Astrocyte (in vitro differentiated cells and primary cell): ENCODE results near the gene ENTPD8. TPM values are rescaled to one million over a fixed set of nuclear protein-coding genes. Genes with fewer than 3 reads are reported as not detected.

Experiments
- DNase-seq: peaks from one replicate; pipeline ENCODE4 v3.0.0-alpha.2; 2010; ENCODE audit warnings: low read depth
- FAIRE-seq: peaks from 2 replicates; lab custom pipeline; 2011; peaks lifted over from hg19 to GRCh38; lab: Jason Lieb, UNC
- H2AFZ ChIP-seq: 2 replicates; pipeline ENCODE4 v1.6.0; 2012; ENCODE audit warnings: low read depth, low read length, inconsistent platforms
- H3K27ac ChIP-seq: 2 replicates; pipeline ENCODE4 v1.5.1; 2011; ENCODE audit warnings: low read depth, low read length, inconsistent platforms
- H3K27me3 ChIP-seq: 2 replicates; pipeline ENCODE4 v1.6.0; 2011; ENCODE audit warnings: low read length, inconsistent platforms; ENCODE audit not compliant: insufficient read depth
- H3K36me3 ChIP-seq: 2 replicates; pipeline ENCODE4 v1.5.1; 2011; ENCODE audit warnings: low read length, inconsistent platforms; ENCODE audit not compliant: insufficient read depth
- H3K4me1 ChIP-seq: 2 replicates; pipeline ENCODE4 v1.5.1; 2011; ENCODE audit warnings: low read length, inconsistent platforms; ENCODE audit not compliant: insufficient read depth
- H3K4me2 ChIP-seq: 2 replicates; pipeline ENCODE4 v1.6.0; 2012; ENCODE audit warnings: low read length, inconsistent platforms
- H3K4me3 ChIP-seq: 2 replicates; pipeline ENCODE4 v1.5.1; 2011; ENCODE audit warnings: low read depth, mild to moderate bottlenecking, low read length, inconsistent platforms; ENCODE audit not compliant: insufficient read depth
- H3K79me2 ChIP-seq: 2 replicates; pipeline ENCODE4 v1.6.0; 2012; ENCODE audit warnings: mild to moderate bottlenecking, low read length, inconsistent platforms; ENCODE audit not compliant: insufficient read depth
- H3K9ac ChIP-seq: 2 replicates; pipeline ENCODE4 v1.6.0; 2012; ENCODE audit warnings: mild to moderate bottlenecking, low read length, inconsistent platforms
- H3K9me3 ChIP-seq: 2 replicates; pipeline ENCODE4 v1.5.1; 2012; ENCODE audit warnings: low read depth, mild to moderate bottlenecking, low read length, inconsistent platforms; ENCODE audit not compliant: insufficient read depth
- H4K20me1 ChIP-seq: 2 replicates; pipeline ENCODE4 v1.6.0; 2012; ENCODE audit warnings: low read length, inconsistent platforms; ENCODE audit not compliant: insufficient read depth
- H3K27ac Mint-ChIP-seq: one replicate; pipeline ENCODE4 v1.8.0; 2021; ENCODE audit warnings: mild to moderate bottlenecking, mixed read lengths; ENCODE audit not compliant: unreplicated experiment
- H3K27me3 Mint-ChIP-seq: one replicate; pipeline ENCODE4 v1.8.0; 2021; ENCODE audit warnings: low read depth, mixed read lengths; ENCODE audit not compliant: unreplicated experiment
- H3K36me3 Mint-ChIP-seq: one replicate; pipeline ENCODE4 v1.8.0; 2021; ENCODE audit warnings: low read depth, mixed read lengths; ENCODE audit not compliant: unreplicated experiment
- H3K4me1 Mint-ChIP-seq: one replicate; pipeline ENCODE4 v1.8.0; 2021; ENCODE audit warnings: low read depth, mixed read lengths; ENCODE audit not compliant: unreplicated experiment
- H3K4me3 Mint-ChIP-seq: one replicate; pipeline ENCODE4 v1.8.0; 2021; ENCODE audit warnings: mild to moderate bottlenecking, moderate library complexity, mixed read lengths; ENCODE audit not compliant: unreplicated experiment
- H3K9me3 Mint-ChIP-seq: one replicate; pipeline ENCODE4 v1.8.0; 2021; ENCODE audit warnings: mild to moderate bottlenecking, mixed read lengths; ENCODE audit not compliant: unreplicated experiment
- CTCF ChIP-seq: IDR thresholded peaks from 2 replicates; pipeline ENCODE4 v1.5.1; 2011; ENCODE audit warnings: low read depth, mild to moderate bottlenecking, inconsistent platforms, low read length, moderate library complexity; ENCODE audit not compliant: insufficient read depth
- EZH2 ChIP-seq: IDR thresholded peaks from 2 replicates; pipeline ENCODE4 v1.6.1; 2012; ENCODE audit warnings: mild to moderate bottlenecking, low read length, inconsistent platforms; ENCODE audit not compliant: insufficient read depth
- total RNA-seq: library from RNA; stranded (reverse); gene quantifications from 2 replicates; pipeline ENCODE4 v1.2.1, GENCODE V29; 2021

Gene ENTPD8
- total RNA-seq, 1 donor from 2014 or later: 0.11 TPM

- Histone ChIP-seq H3K27me3 (no peaks in the 10 kb centered on the region), H3K4me1 (peaks cover 9% of the 10 kb centered on the region), H3K36me3 (peaks cover 3% of the 10 kb centered on the region), H4K20me1 (peaks cover 26% of the 10 kb centered on the region), H3K4me2 (no peak overlapping the region), H3K9ac (no peak overlapping the region), H3K4me3 (no peak overlapping the region), H3K27ac (no peak overlapping the region), H3K9me3 (no peaks in the 10 kb centered on the region), H3K79me2 (no peaks in the 10 kb centered on the region), H2AFZ (no peak overlapping the region)
- TF ChIP-seq CTCF: no peak
- TF ChIP-seq EZH2: no peak
- FAIRE-seq: no peak
- Mint-ChIP-seq H3K27me3 (peaks cover 1% of the 10 kb centered on the region), H3K36me3 (peaks cover 4% of the 10 kb centered on the region), H3K27ac (no peak overlapping the region), H3K4me1 (peaks cover 2% of the 10 kb centered on the region), H3K4me3 (no peak overlapping the region), H3K9me3 (no peaks in the 10 kb centered on the region)
- no peak for DNase-seq
Observed at GRCh38 chr9:137449931-137450538, 8.9 kb upstream of the ENTPD8 start.

GRCh38 chr9:137449081-137449844 is 8.1 kb upstream of the ENTPD8 start:
- no peak for TF ChIP-seq EZH2
- H3K4me3 ChIP-seq: no peak overlapping the region
- no peaks in the 10 kb centered on the region for H3K9me3 ChIP-seq
- Mint-ChIP-seq H3K9me3 (no peaks in the 10 kb centered on the region), H3K27ac (no peak overlapping the region), H3K4me1 (peaks cover 2% of the 10 kb centered on the region), H3K36me3 (peaks cover 4% of the 10 kb centered on the region), H3K4me3 (no peak overlapping the region), H3K27me3 (peaks cover 1% of the 10 kb centered on the region)
- H3K36me3 ChIP-seq: peaks cover 3% of the 10 kb centered on the region
- peaks cover under 1% of the 10 kb centered on the region for H3K4me1 ChIP-seq
- DNase-seq: no peak
- no peak overlapping the region for H3K4me2 ChIP-seq
- no peak overlapping the region for H3K27ac ChIP-seq
- H2AFZ ChIP-seq: no peak overlapping the region
- H3K27me3 ChIP-seq: no peaks in the 10 kb centered on the region
- FAIRE-seq: no peak
- no peak overlapping the region for H3K9ac ChIP-seq
- H4K20me1 ChIP-seq: peaks cover 19% of the 10 kb centered on the region
- H3K79me2 ChIP-seq: no peaks in the 10 kb centered on the region

GRCh38 chr9:137448602-137448962 is 7.4 kb upstream of the ENTPD8 start:
- Mint-ChIP-seq H3K27me3 (peaks cover 1% of the 10 kb centered on the region), H3K4me3 (no peak overlapping the region), H3K9me3 (no peaks in the 10 kb centered on the region), H3K4me1 (peaks cover 2% of the 10 kb centered on the region), H3K36me3 (peaks cover 2% of the 10 kb centered on the region), H3K27ac (no peak overlapping the region)
- peaks cover 18% of the 10 kb centered on the region for H4K20me1 ChIP-seq
- no peaks in the 10 kb centered on the region for H3K9me3 ChIP-seq
- H3K36me3 ChIP-seq: peaks cover 3% of the 10 kb centered on the region
- H2AFZ ChIP-seq: no peak overlapping the region
- H3K79me2 ChIP-seq: no peaks in the 10 kb centered on the region
- no peaks in the 10 kb centered on the region for H3K27me3 ChIP-seq
- no peak overlapping the region for H3K4me3 ChIP-seq
- FAIRE-seq: no peak
- H3K9ac ChIP-seq: no peak overlapping the region
- H3K4me1 ChIP-seq: no peaks in the 10 kb centered on the region
- H3K4me2 ChIP-seq: no peak overlapping the region
- TF ChIP-seq EZH2 (no peak), CTCF (no peak)
- DNase-seq: no peak
- H3K27ac ChIP-seq: no peak overlapping the region
